Measurements from ENCODE around the gene OFD1. TPM values are rescaled to one million over a fixed set of nuclear protein-coding genes. Genes with fewer than 3 reads are reported as not detected.
A peak's percentile ranks its signal among the peaks of the same experiment; 100 is the strongest.

The OFD1 gene
- total RNA-seq, 1 donor from 2014 or later = 27.3 TPM

DNA sequence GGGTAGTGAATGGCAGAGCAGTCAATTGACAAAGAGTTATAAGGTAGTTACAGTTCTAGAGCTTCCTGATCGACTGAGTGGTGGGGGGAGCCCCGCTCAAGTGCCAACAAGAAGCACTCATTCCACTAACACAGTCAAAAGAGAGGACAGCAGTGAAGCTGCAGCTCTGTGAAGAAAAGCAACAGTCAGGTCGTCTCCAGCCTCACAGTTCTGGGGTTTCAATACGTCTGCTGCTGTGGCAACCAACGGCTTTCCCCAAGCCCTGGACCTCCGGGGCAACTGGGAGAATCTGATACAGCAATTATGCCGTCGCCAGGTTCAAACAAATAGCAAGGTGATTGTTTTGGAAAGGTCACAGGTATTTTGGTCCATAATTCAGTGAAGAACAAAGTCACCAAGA, 51.5 kb downstream of the OFD1 start:
- Mint-ChIP-seq H3K4me3 (no peak overlapping the region), H3K36me3 (ENCODE audit: low read depth) (peaks cover 18% of the 10 kb centered on the region), H3K27me3 (ENCODE audit: low read depth) (no peaks in the 10 kb centered on the region), H3K27ac (ENCODE audit: unreplicated experiment) (no peak overlapping the region), H3K4me1 (peaks cover 19% of the 10 kb centered on the region), H3K9me3 (peaks cover 2% of the 10 kb centered on the region)
- DNase-seq (ENCODE audit: low read depth, low spot score) = no peak
- TF ChIP-seq, protein P1, sequence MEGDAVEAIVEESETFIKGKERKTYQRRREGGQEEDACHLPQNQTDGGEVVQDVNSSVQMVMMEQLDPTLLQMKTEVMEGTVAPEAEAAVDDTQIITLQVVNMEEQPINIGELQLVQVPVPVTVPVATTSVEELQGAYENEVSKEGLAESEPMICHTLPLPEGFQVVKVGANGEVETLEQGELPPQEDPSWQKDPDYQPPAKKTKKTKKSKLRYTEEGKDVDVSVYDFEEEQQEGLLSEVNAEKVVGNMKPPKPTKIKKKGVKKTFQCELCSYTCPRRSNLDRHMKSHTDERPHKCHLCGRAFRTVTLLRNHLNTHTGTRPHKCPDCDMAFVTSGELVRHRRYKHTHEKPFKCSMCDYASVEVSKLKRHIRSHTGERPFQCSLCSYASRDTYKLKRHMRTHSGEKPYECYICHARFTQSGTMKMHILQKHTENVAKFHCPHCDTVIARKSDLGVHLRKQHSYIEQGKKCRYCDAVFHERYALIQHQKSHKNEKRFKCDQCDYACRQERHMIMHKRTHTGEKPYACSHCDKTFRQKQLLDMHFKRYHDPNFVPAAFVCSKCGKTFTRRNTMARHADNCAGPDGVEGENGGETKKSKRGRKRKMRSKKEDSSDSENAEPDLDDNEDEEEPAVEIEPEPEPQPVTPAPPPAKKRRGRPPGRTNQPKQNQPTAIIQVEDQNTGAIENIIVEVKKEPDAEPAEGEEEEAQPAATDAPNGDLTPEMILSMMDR (conservative IDR thresholded peaks at IDR 0.05) = no peak

DNA sequence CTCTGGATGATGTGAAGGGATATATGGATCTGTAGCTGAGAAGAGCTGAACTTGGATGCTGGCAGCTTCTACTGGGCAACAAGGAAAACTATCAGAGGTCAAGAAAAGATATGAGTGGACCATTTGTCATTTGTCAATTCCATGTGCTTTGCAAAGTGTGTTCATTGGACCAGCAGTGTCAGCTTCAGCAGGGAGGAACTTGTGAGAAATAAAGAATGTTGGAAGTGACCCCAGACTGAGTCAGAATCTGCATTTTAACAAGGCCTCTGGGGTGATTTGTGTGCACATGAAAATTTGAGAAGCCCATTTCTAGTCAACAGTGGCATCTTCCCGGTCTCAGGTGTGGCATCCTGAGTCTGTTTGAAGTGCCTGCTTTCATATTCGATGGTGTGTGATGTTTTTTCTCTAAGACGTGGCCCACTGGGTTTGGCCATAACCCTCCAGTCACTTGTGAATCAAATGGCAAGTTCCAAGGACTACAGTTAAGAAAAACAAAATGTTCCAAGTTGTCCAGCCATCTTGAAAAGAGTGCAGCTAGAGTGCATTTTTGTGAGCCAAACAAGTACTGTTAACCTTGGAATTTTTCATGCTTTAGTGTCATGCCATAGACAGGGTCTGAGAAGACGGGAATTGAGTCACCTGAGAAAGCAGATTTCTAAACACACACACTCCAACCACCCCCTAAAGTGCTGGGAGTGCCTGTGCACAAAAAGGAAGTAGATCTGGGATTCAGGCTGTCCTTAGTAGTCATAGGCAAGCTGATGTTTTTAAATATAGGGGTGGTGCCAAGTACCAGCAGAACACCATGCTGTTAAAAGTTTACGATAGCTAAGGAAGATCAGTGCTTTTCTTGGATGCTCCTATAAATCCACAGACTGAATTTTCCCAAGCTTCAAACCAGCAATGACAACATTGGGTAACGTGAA, 55.9 kb downstream of the OFD1 start:
- peaks cover 35% of the 10 kb centered on the region for H3K4me1 Mint-ChIP-seq
- no peaks in the 10 kb centered on the region for H3K27me3 Mint-ChIP-seq (ENCODE audit: low read depth)
- TF ChIP-seq, protein P1 (conservative IDR thresholded peaks at IDR 0.05) = no peak
- H3K4me3 Mint-ChIP-seq = no peak overlapping the region
- DNase-seq (ENCODE audit: low read depth, low spot score) = no peak
- peak overlapping the region; percentile 27 for H3K27ac Mint-ChIP-seq (ENCODE audit: unreplicated experiment)
- H3K9me3 Mint-ChIP-seq = no peaks in the 10 kb centered on the region
- H3K36me3 Mint-ChIP-seq (ENCODE audit: low read depth) = peaks cover 5% of the 10 kb centered on the region

DNA sequence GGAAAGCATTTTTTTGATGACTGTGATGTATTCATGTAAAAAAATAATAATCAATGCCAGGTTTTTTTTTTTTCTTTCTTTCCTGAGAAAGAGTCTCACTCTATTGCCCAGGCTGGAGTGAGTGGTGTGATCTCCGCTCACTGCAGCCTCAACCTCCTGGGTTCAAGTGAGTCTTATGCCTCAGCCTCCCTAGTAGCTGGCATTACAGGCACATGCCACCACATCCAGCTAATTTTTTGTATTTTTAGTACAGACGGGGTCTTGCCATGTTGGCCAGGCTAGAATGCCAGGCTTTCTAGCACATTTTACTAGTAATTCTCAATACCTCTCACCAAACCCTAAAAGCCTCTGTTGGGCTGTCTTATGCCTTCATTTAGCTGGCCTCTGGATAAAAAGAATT, 56.6 kb downstream of the OFD1 start:
- TF ChIP-seq, protein P1 (conservative IDR thresholded peaks at IDR 0.05) = no peak

DNA sequence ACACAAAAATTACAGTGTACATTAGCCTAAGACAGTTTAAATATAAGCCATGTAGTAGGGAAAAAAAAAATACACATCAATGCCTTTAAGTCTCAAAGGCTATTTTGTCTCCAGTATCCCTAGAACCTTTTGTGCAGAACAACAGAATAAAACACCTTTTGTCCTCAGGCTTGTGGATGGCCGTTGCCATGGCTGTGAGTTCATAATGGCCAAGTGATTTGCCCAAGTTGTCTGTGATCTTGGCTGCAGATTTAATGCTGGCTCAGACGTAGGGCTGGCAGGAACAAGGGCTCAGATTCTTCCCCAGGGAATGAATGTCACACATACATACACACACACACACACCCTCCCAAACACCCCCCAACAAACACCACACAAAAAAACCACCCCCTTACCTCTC, 57.0 kb downstream of the OFD1 start:
- no peak for DNase-seq (ENCODE audit: low read depth, low spot score)
- H3K27me3 Mint-ChIP-seq (ENCODE audit: low read depth) = no peaks in the 10 kb centered on the region
- peaks cover 3% of the 10 kb centered on the region for H3K36me3 Mint-ChIP-seq (ENCODE audit: low read depth)
- TF ChIP-seq, protein P1 (conservative IDR thresholded peaks at IDR 0.05) = no peak
- H3K4me3 Mint-ChIP-seq = peak overlapping the region; percentile 59
- H3K9me3 Mint-ChIP-seq = no peaks in the 10 kb centered on the region
- H3K27ac Mint-ChIP-seq (ENCODE audit: unreplicated experiment) = peak overlapping the region; percentile 92
- H3K4me1 Mint-ChIP-seq = peaks cover 35% of the 10 kb centered on the region

More for the DNA sequence above, 56.6 kb downstream of the OFD1 start:
- peaks cover 5% of the 10 kb centered on the region for H3K36me3 Mint-ChIP-seq (ENCODE audit: low read depth)
- no peaks in the 10 kb centered on the region for H3K9me3 Mint-ChIP-seq
- H3K4me1 Mint-ChIP-seq = peaks cover 35% of the 10 kb centered on the region
- no peaks in the 10 kb centered on the region for H3K27me3 Mint-ChIP-seq (ENCODE audit: low read depth)
- peak overlapping the region; percentile 92 for H3K27ac Mint-ChIP-seq (ENCODE audit: unreplicated experiment)
- no peak for DNase-seq (ENCODE audit: low read depth, low spot score)
- no peak overlapping the region for H3K4me3 Mint-ChIP-seq

DNA sequence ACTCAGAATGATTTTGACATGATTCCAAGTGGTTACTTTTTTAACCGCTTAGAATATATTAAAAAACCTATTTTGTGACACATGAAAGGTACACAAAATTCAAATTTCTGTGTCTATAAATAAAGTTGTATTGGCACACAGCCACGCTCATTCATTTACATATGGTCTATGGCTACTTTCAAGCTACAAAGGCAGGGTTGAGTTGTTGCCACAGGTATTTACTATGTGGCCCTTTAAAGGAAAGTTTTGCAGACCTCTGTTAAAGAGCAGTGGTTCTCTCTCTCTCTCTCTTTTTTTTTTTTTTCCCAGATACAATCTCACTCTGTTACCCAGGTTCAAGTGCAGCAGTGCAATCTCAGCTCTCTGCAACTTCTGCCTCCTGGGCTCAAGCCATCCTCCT, 59.3 kb downstream of the OFD1 start:
- Mint-ChIP-seq H3K9me3 (peaks cover 5% of the 10 kb centered on the region), H3K27ac (ENCODE audit: unreplicated experiment) (no peak overlapping the region), H3K27me3 (ENCODE audit: low read depth) (no peaks in the 10 kb centered on the region), H3K4me3 (peak overlapping the region; percentile 25), H3K36me3 (ENCODE audit: low read depth) (peaks cover 7% of the 10 kb centered on the region), H3K4me1 (peaks cover 42% of the 10 kb centered on the region)
- DNase-seq (ENCODE audit: low read depth, low spot score) = no peak
- TF ChIP-seq, protein P1 (conservative IDR thresholded peaks at IDR 0.05) = no peak
